Thyroid gland (tissue), 4 donors: Measurements from ENCODE around the gene ZNF462. TPM values are rescaled to one million over a fixed set of nuclear protein-coding genes. Genes with fewer than 3 reads are reported as not detected.
"Not testable (repeated sequence)": the region's sequence is repeated elsewhere in the genome, so short reads cannot be mapped to it uniquely, and the experiment has no call there.

Experiments used
- DNase-seq, 2 donors: peaks; one replicate each; pipeline ENCODE4 v3.0.0-alpha.2; 2019
- H3K27ac ChIP-seq, 3 donors: fragments of 200-600 bp; sonication (generic); 1 replicate in 2 of 3; 2 replicates in 1 of 3; pipeline ENCODE4 v1.5.1; 2016 to 2019; ENCODE audit warnings: mild to moderate bottlenecking in 1 of 3, moderate library complexity in 1 of 3
- H3K27me3 ChIP-seq: fragments of 200-600 bp; sonication (generic); one replicate; pipeline ENCODE4 v1.5.1; 2019
- H3K36me3 ChIP-seq, 2 donors: fragments of 200-600 bp; sonication (generic); one replicate each; pipeline ENCODE4 v1.5.1; 2016 to 2019
- H3K4me1 ChIP-seq, 2 donors: fragments of 200-600 bp; sonication (generic); one replicate each; pipeline ENCODE4 v1.5.1; 2017 to 2019
- H3K4me3 ChIP-seq, 3 donors: fragments of 200-600 bp; sonication (generic); replicated peaks in 1 of 3; 1 replicate in 2 of 3; 2 replicates in 1 of 3; pipeline ENCODE4 v1.5.1; 2016; ENCODE audit warnings: mild to moderate bottlenecking in 1 of 3
- H3K9me3 ChIP-seq: fragments of 200-600 bp; sonication (generic); one replicate; pipeline ENCODE4 v1.5.1; 2017
- CTCF ChIP-seq, 6 experiments: fragments of 200-600 bp in 3 of 6; fragments of 450-650 bp in 3 of 6; sonication (generic) in 3 of 6; IDR thresholded peaks; one replicate each; pipeline ENCODE4 v1.5.1; 2016 to 2019; ENCODE audit warnings: antibody characterized with exemption in 6 of 6, mild to moderate bottlenecking in 2 of 6, inconsistent platforms in 1 of 6, moderate library complexity in 1 of 6
- POLR2A ChIP-seq, 2 donors: fragments of 450-650 bp; IDR thresholded peaks; one replicate each; pipeline ENCODE4 v1.6.1; 2017; ENCODE audit warnings: antibody characterized with exemption in 2 of 2, mild to moderate bottlenecking in 2 of 2, moderate library complexity in 1 of 2
- WGBS, 2 donors: methylation state at CpG; one replicate each; pipeline ENCODE4 v1.1.5; 2017; 5-methylcytosine and 5-hydroxymethylcytosine counted together
- intact Hi-C: fragments of 100-400 bp; cut with DNase I; formaldehyde crosslinking; loops from one replicate; pipeline ENCODE4 v1.15.1; 2023
- total RNA-seq, 4 donors: library from RNA; depleted of rRNA; stranded (reverse); fragments of >200 nt; gene quantifications; one replicate each; pipeline ENCODE4 v1.2.3, GENCODE V29; 2016

ZNF462 gene
- total RNA-seq, 4 donors from 2014 or later: 33.3 to 60.4 (median 46.3) TPM

GRCh38 chr9:106835840-106836239 is 27.1 kb upstream of the ZNF462 start:
- Histone ChIP-seq H3K9me3 (no peaks in the 10 kb centered on the region), H3K4me3 (no peak overlapping the region), H3K27me3 (no peaks in the 10 kb centered on the region), H3K4me1 (no peaks in the 10 kb centered on the region), H3K27ac (no peak overlapping the region), H3K36me3 (no peaks in the 10 kb centered on the region)
- no peak for DNase-seq
- TF ChIP-seq POLR2A (IDR thresholded peaks at IDR 0.05) (no peak), CTCF (IDR thresholded peaks at IDR 0.05) (no peak)
- 98% methylated on average over 2 of the region's 2 CpGs for WGBS, 2 donors
- intact Hi-C loops: no loop called here

GRCh38 chr9:106843371-106843770 is 19.6 kb upstream of the ZNF462 start:
- 59 to 63% methylated on average over 1 of the region's 1 CpG for WGBS, 2 donors
- no peak overlapping the region for H3K27ac ChIP-seq
- intact Hi-C loops: no loop called here
- no peak overlapping the region for H3K4me3 ChIP-seq
- H3K9me3 ChIP-seq: no peaks in the 10 kb centered on the region
- no peaks in the 10 kb centered on the region for H3K4me1 ChIP-seq
- H3K27me3 ChIP-seq: no peaks in the 10 kb centered on the region
- no peak for TF ChIP-seq CTCF (IDR thresholded peaks at IDR 0.05)
- no peak for TF ChIP-seq POLR2A (IDR thresholded peaks at IDR 0.05)
- no peak for DNase-seq
- no peaks in the 10 kb centered on the region for H3K36me3 ChIP-seq

GRCh38 chr9:106846307-106846706 is 16.7 kb upstream of the ZNF462 start:
- Histone ChIP-seq H3K9me3 (no peaks in the 10 kb centered on the region), H3K4me1 (no peaks in the 10 kb centered on the region), H3K27me3 (no peaks in the 10 kb centered on the region), H3K27ac (no peak overlapping the region), H3K36me3 (no peaks in the 10 kb centered on the region), H3K4me3 (no peak overlapping the region)
- TF ChIP-seq POLR2A (IDR thresholded peaks at IDR 0.05) (no peak), CTCF (IDR thresholded peaks at IDR 0.05) (no peak)
- whole genome bisulfite sequencing, 2 donors: 99 to 100% methylated on average over 1 of the region's 1 CpG
- DNase-seq: no peak
- intact Hi-C loops: no loop called here

- Histone ChIP-seq H3K9me3 (no peaks in the 10 kb centered on the region), H3K4me3 (no peak overlapping the region), H3K36me3 (no peaks in the 10 kb centered on the region), H3K27me3 (no peaks in the 10 kb centered on the region), H3K4me1 (no peaks in the 10 kb centered on the region), H3K27ac (no peak overlapping the region)
- TF ChIP-seq CTCF (IDR thresholded peaks at IDR 0.05) (no peak), POLR2A (IDR thresholded peaks at IDR 0.05) (no peak)
- 96 to 98% methylated on average over 2 of the region's 2 CpGs for WGBS, 2 donors
- no peak for DNase-seq
- intact Hi-C loops: no loop called here
These were observed 16.1 kb upstream of the ZNF462 start for GRCh38 chr9:106846857-106847256.

GRCh38 chr9:106851640-106852039 is 11.3 kb upstream of the ZNF462 start:
- H3K36me3 ChIP-seq, H3K4me1 ChIP-seq, H3K4me3 ChIP-seq, H3K27me3 ChIP-seq, H3K27ac ChIP-seq, DNase-seq, H3K9me3 ChIP-seq: not testable (repeated sequence)
- WGBS, 2 donors: 95 to 98% methylated on average over 8 of the region's 8 CpGs
- intact Hi-C loops: loop anchor here (10.0 kb wide), 1 partner anchor 313 kb away; no protein-coding TSS in a partner anchor
